HFF-Myc (cell line): ENCODE measurements around the gene CPVL.

Experiments used
- DNase-seq: peaks from one replicate; pipeline ENCODE4 v3.0.0-alpha.2; 2011; ENCODE audit warnings: low read depth; ENCODE audit errors: extremely low read depth
- H3K4me3 ChIP-seq: replicated peaks from 2 replicates; pipeline ENCODE4 v1.5.1; 2011; ENCODE audit warnings: low read depth, mild to moderate bottlenecking, control low read depth, low read length
- CTCF ChIP-seq: IDR thresholded peaks from 2 replicates; pipeline ENCODE4 v1.5.1; 2012; ENCODE audit warnings: mild to moderate bottlenecking, low read depth, low read length, control low read depth; ENCODE audit errors: missing control alignments

Gene CPVL

GRCh38 chr7:29065181-29065857 is 81.0 kb downstream of the CPVL start:
- no peak overlapping the region for H3K4me3 ChIP-seq
- no peak for DNase-seq
- no peak for TF ChIP-seq CTCF

- DNase-seq = no peak
- no peak for TF ChIP-seq CTCF
- H3K4me3 ChIP-seq = no peak overlapping the region
Measured at GRCh38 chr7:29063872-29064271, 82.5 kb downstream of the CPVL start.

- no peak overlapping the region for H3K4me3 ChIP-seq
- no peak for DNase-seq
- TF ChIP-seq CTCF = no peak
Measured at GRCh38 chr7:29063236-29063635, 83.1 kb downstream of the CPVL start.

GRCh38 chr7:29053105-29053872 is 93.0 kb downstream of the CPVL start:
- no peak for TF ChIP-seq CTCF
- no peak overlapping the region for H3K4me3 ChIP-seq
- no peak for DNase-seq

GRCh38 chr7:29046978-29047377 is 99.4 kb downstream of the CPVL start:
- no peak overlapping the region for H3K4me3 ChIP-seq
- no peak for DNase-seq
- no peak for TF ChIP-seq CTCF

- no peak for TF ChIP-seq CTCF
- no peak overlapping the region for H3K4me3 ChIP-seq
- DNase-seq = no peak
Measured at GRCh38 chr7:29045258-29046086, 100.9 kb downstream of the CPVL start.
